Osteoblast (primary cell): ENCODE results near the gene SCT. TPM values are rescaled to one million over a fixed set of nuclear protein-coding genes. Genes with fewer than 3 reads are reported as not detected.

Source experiments
- DNase-seq: peaks from one replicate; pipeline ENCODE4 v3.0.0; 2011; ENCODE audit warnings: low spot score, mixed read lengths; ENCODE audit not compliant: insufficient read length; ENCODE audit errors: missing footprints
- H2AFZ ChIP-seq: 2 replicates; pipeline ENCODE4 v1.6.0; 2011; ENCODE audit warnings: mild to moderate bottlenecking, low read length
- H3K27ac ChIP-seq: 2 replicates; pipeline ENCODE4 v1.5.1; 2011; ENCODE audit warnings: mild to moderate bottlenecking, low read depth, low read length, moderate library complexity
- H3K27me3 ChIP-seq: 2 replicates; pipeline ENCODE4 v1.6.0; 2012; ENCODE audit warnings: mild to moderate bottlenecking, control low read depth, inconsistent platforms, low read length, moderate library complexity; ENCODE audit not compliant: insufficient read depth
- H3K36me3 ChIP-seq: 2 replicates; pipeline ENCODE4 v1.5.1; 2011; ENCODE audit warnings: mild to moderate bottlenecking, low read length, control low read depth, moderate library complexity; ENCODE audit not compliant: insufficient read depth
- H3K4me1 ChIP-seq: 2 replicates; pipeline ENCODE4 v1.5.1; 2011; ENCODE audit warnings: mild to moderate bottlenecking, low read length, control low read depth, moderate library complexity; ENCODE audit not compliant: insufficient read depth
- H3K4me2 ChIP-seq: 2 replicates; pipeline ENCODE4 v1.6.0; 2011; ENCODE audit warnings: mild to moderate bottlenecking, low read length; ENCODE audit not compliant: insufficient read depth
- H3K4me3 ChIP-seq: fragments of 200-600 bp; sonication (generic); 3 replicates; pipeline ENCODE4 v1.5.1; 2012; ENCODE audit warnings: mild to moderate bottlenecking, low read length, inconsistent platforms; ENCODE audit not compliant: insufficient read depth
- H3K79me2 ChIP-seq: 2 replicates; pipeline ENCODE4 v1.6.0; 2012; ENCODE audit warnings: mild to moderate bottlenecking, low read length, control low read depth, inconsistent platforms; ENCODE audit not compliant: insufficient read depth
- H3K9me3 ChIP-seq: 2 replicates; pipeline ENCODE4 v1.5.1; 2011; ENCODE audit warnings: low read depth, low read length, control low read depth
- H4K20me1 ChIP-seq: 2 replicates; pipeline ENCODE4 v1.6.0; 2012; ENCODE audit warnings: mild to moderate bottlenecking, low read length, control low read depth; ENCODE audit not compliant: insufficient read depth
- CTCF ChIP-seq: IDR thresholded peaks from 2 replicates; pipeline ENCODE4 v1.5.1; 2011; ENCODE audit warnings: mild to moderate bottlenecking, low read depth, low read length, moderate library complexity; ENCODE audit errors: extremely low read depth
- total RNA-seq: library from RNA; depleted of rRNA; stranded (reverse); fragments of >200 nt; gene quantifications from 2 replicates; pipeline ENCODE4 v1.2.3, GENCODE V29; 2012

The SCT gene
- total RNA-seq, 1 donor = not detected

GRCh38 chr11:636511-637332, 9.7 kb upstream of the SCT start, which contains the start of gene DRD4:
DRD4 (plus strand) TSS chr11:637269; CDS start chr11:637305, 36 bp downstream.
- DNase-seq = peak; percentile 94
- Histone ChIP-seq H3K4me1 (no peaks in the 10 kb centered on the region), H3K79me2 (no peaks in the 10 kb centered on the region), H3K4me2 (peak within 1 kb of the TSS; percentile 28), H3K36me3 (no peaks in the 10 kb centered on the region), H3K4me3 (peak within 1 kb of the TSS; percentile 30), H3K27ac (no peak within 1 kb of the TSS), H3K9me3 (no peaks in the 10 kb centered on the region), H4K20me1 (peaks cover 40% of the 10 kb centered on the region), H3K27me3 (peaks cover 14% of the 10 kb centered on the region), H2AFZ (no peak within 1 kb of the TSS)
- TF ChIP-seq CTCF = no peak

- peak; percentile 67 for DNase-seq
- no peak overlapping the region for H3K4me2 ChIP-seq
- H3K9me3 ChIP-seq = no peaks in the 10 kb centered on the region
- no peak for TF ChIP-seq CTCF
- H2AFZ ChIP-seq = no peak overlapping the region
- H4K20me1 ChIP-seq = peaks cover 34% of the 10 kb centered on the region
- H3K79me2 ChIP-seq = no peaks in the 10 kb centered on the region
- H3K27ac ChIP-seq = no peak overlapping the region
- peaks cover 14% of the 10 kb centered on the region for H3K27me3 ChIP-seq
- H3K4me3 ChIP-seq = no peak overlapping the region
- H3K4me1 ChIP-seq = no peaks in the 10 kb centered on the region
- H3K36me3 ChIP-seq = no peaks in the 10 kb centered on the region
These were observed 9.0 kb upstream of the SCT start for GRCh38 chr11:635945-636510.

- no peak for TF ChIP-seq CTCF
- peaks cover 15% of the 10 kb centered on the region for H3K4me1 ChIP-seq
- H2AFZ ChIP-seq = no peak overlapping the region
- DNase-seq = no peak
- H3K36me3 ChIP-seq = no peaks in the 10 kb centered on the region
- no peak overlapping the region for H3K4me2 ChIP-seq
- H3K27me3 ChIP-seq = no peaks in the 10 kb centered on the region
- no peak overlapping the region for H3K4me3 ChIP-seq
- H3K9me3 ChIP-seq = no peaks in the 10 kb centered on the region
- H4K20me1 ChIP-seq = peaks cover 14% of the 10 kb centered on the region
- H3K27ac ChIP-seq = no peak overlapping the region
- no peaks in the 10 kb centered on the region for H3K79me2 ChIP-seq
These were observed 3.9 kb upstream of the SCT start for GRCh38 chr11:630871-631270.

- Histone ChIP-seq H3K4me1 (peaks cover 15% of the 10 kb centered on the region), H4K20me1 (peaks cover 3% of the 10 kb centered on the region), H3K27me3 (no peaks in the 10 kb centered on the region), H2AFZ (no peak overlapping the region), H3K36me3 (no peaks in the 10 kb centered on the region), H3K9me3 (no peaks in the 10 kb centered on the region), H3K79me2 (no peaks in the 10 kb centered on the region), H3K27ac (peak overlapping the region; percentile 28), H3K4me3 (no peak overlapping the region), H3K4me2 (peak overlapping the region; percentile 66)
- no peak for TF ChIP-seq CTCF
- no peak for DNase-seq
These were observed 2.2 kb upstream of the SCT start for GRCh38 chr11:629237-629583.
